ENCODE results near the gene SEMA4D. TPM values are rescaled to one million over a fixed set of nuclear protein-coding genes. Genes with fewer than 3 reads are reported as not detected.

The SEMA4D gene
- polyA plus RNA-seq, 1 experiment = 0.50 TPM

- Histone ChIP-seq H3K27me3 (ENCODE audit: control insufficient read depth, insufficient read depth, low read length) (no peaks in the 10 kb centered on the region), H3K4me3 (ENCODE audit: low read depth, low read length) (no peak overlapping the region), H3K36me3 (ENCODE audit: control insufficient read depth, insufficient read depth, low read length) (no peaks in the 10 kb centered on the region)
- ChIA-PET POLR2A (interaction anchor here (0.5 kb wide), 1 partner anchor 30 kb away, joined by 3 read pairs; no protein-coding TSS in a partner anchor), CTCF (no interaction called here)
- TF ChIP-seq CTCF (IDR thresholded peaks at IDR 0.05; ENCODE audit: insufficient read depth, low read depth, low read length) = no peak
- DNase-seq (ENCODE audit: low read depth) = no peak
These were observed 50.5 kb downstream of the SEMA4D start for GRCh38 chr9:89447416-89447815.

- no peak for TF ChIP-seq CTCF (IDR thresholded peaks at IDR 0.05; ENCODE audit: insufficient read depth, low read depth, low read length)
- DNase-seq (ENCODE audit: low read depth) = no peak
- POLR2A ChIA-PET = no interaction called here
- Histone ChIP-seq H3K4me3 (ENCODE audit: low read depth, low read length) (no peak overlapping the region), H3K27me3 (ENCODE audit: control insufficient read depth, insufficient read depth, low read length) (no peaks in the 10 kb centered on the region), H3K36me3 (ENCODE audit: control insufficient read depth, insufficient read depth, low read length) (no peaks in the 10 kb centered on the region)
- CTCF ChIA-PET = no interaction called here
These were observed 51.0 kb downstream of the SEMA4D start for GRCh38 chr9:89446961-89447310.

- CTCF ChIA-PET = no interaction called here
These were observed 51.5 kb downstream of the SEMA4D start for GRCh38 chr9:89446261-89446960.

DNA sequence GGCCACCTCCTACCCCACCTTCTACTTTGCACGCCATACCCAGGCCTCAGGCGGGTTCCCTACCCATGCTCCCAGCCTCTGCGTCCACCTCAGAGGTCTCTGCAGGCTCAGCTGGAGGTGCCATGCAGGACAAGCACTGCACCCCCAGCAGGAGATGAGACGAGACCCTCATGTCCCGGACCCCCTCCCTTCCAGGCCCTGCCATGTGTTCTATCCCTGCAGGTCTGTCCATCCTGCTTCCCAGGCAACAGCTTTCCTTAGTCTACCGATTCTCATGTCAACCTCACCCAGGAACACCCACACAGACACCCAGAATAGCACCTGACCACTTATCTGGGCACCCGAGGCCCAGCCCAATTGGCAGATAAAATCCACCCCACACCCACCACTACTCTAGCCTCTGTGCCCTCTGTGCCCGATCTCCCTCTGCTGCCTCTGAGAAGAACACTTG lies 52.1 kb downstream of the SEMA4D start:
- ChIA-PET POLR2A (no interaction called here), CTCF (no interaction called here)
- Histone ChIP-seq H3K4me3 (ENCODE audit: low read depth, low read length) (no peak overlapping the region), H3K36me3 (ENCODE audit: control insufficient read depth, insufficient read depth, low read length) (no peaks in the 10 kb centered on the region), H3K27me3 (ENCODE audit: control insufficient read depth, insufficient read depth, low read length) (no peaks in the 10 kb centered on the region)
- TF ChIP-seq CTCF (IDR thresholded peaks at IDR 0.05; ENCODE audit: insufficient read depth, low read depth, low read length) = no peak
- no peak for DNase-seq (ENCODE audit: low read depth)

More at GRCh38 chr9:89446261-89446960, 51.5 kb downstream of the SEMA4D start:
- Histone ChIP-seq H3K4me3 (ENCODE audit: low read depth, low read length) (no peak overlapping the region), H3K27me3 (ENCODE audit: control insufficient read depth, insufficient read depth, low read length) (no peaks in the 10 kb centered on the region), H3K36me3 (ENCODE audit: control insufficient read depth, insufficient read depth, low read length) (no peaks in the 10 kb centered on the region)
- DNase-seq (ENCODE audit: low read depth) = no peak
- TF ChIP-seq CTCF (IDR thresholded peaks at IDR 0.05; ENCODE audit: insufficient read depth, low read depth, low read length) = no peak
- POLR2A ChIA-PET = no interaction called here

DNA sequence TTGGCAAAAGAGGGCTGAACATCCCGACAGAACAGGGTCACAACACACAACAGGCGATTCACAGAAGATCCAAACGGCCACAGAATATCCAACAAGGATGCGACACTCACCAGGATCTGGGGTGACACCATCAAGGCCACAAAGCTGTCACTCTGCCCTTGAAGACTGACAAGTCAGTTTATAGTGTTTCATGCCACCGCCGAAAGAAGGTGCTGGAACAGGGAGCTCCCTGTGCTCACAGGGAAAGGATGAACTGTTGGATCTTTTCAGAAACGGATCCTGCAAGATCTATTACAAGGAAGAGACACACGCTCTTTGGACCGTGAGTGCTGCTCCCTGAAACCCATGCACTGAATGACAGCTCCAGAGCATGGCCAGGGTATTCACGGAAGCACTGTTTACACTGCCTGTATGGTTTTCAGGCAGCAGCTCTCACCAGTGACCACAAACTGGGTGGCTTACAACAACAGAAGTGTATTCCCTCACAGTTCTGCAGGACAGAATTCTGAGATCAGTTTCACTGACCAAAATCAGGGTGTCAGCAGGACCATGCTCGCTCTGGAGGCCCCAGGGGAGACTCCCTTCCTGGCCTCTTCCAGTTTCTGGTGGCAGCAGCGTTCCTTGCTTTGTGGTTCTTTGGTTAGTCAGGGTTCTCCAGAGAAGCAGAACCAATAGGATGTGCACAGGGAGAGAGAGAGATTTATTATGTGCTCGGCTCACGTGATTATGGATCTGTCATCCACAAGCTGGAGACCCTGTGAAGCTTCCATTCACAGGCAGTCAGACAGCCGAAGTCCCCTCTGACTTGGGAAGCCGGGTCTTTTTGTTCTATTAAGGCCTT lies 52.8 kb downstream of the SEMA4D start:
- ChIA-PET CTCF (no interaction called here), POLR2A (no interaction called here)
- no peak overlapping the region for H3K4me3 ChIP-seq (ENCODE audit: low read depth, low read length)
- TF ChIP-seq CTCF (IDR thresholded peaks at IDR 0.05; ENCODE audit: insufficient read depth, low read depth, low read length) = no peak
- H3K36me3 ChIP-seq (ENCODE audit: control insufficient read depth, insufficient read depth, low read length) = no peaks in the 10 kb centered on the region
- H3K27me3 ChIP-seq (ENCODE audit: control insufficient read depth, insufficient read depth, low read length) = no peaks in the 10 kb centered on the region
- DNase-seq (ENCODE audit: low read depth) = no peak

Data from BJ (cell line).